GM12878 (cell line): Measurements from ENCODE around the gene MARCHF2. TPM values are rescaled to one million over a fixed set of nuclear protein-coding genes. Genes with fewer than 3 reads are reported as not detected.
"Not testable (repeated sequence)": the region's sequence is repeated elsewhere in the genome, so short reads cannot be mapped to it uniquely, and the experiment has no call there.

Source experiments
- ATAC-seq: fragments of 200-7000 bp; cut with Tn5 transposase; 3 replicates; pipeline ENCODE4 v1.9.1; 2020; ENCODE audit warnings: mild to moderate bottlenecking, moderate library complexity
- BruUV-seq: library from RNA; stranded (reverse); fragments of 400-500 nt; replicated peaks from 2 replicates; lab custom pipeline; 2021; lab: Mats Ljungman, UMichigan
- CTCF ChIA-PET: fragments of 300-600 bp; sonication (Branson Sonifier 250); formaldehyde crosslinking; extraction: SDS; loops from one replicate; lab custom pipeline; 2021; ENCODE audit warnings: inconsistent platforms; lab: Yijun Ruan, JAX
- POLR2A ChIA-PET: fragments of 350-600 bp; formaldehyde crosslinking; extraction: SDS; loops from one replicate; lab custom pipeline; 2021; ENCODE audit warnings: inconsistent platforms; lab: Charles Lee
- RAD21 ChIA-PET: fragments of 300-600 bp; sonication (Branson Sonifier 250); formaldehyde crosslinking; loops from one replicate; lab custom pipeline; 2023; ENCODE audit warnings: antibody characterized with exemption; ENCODE audit not compliant: unreplicated experiment; lab: Charles Lee
- SMC1A ChIA-PET: fragments of 300-600 bp; sonication (Branson Sonifier 250); formaldehyde crosslinking; loops from one replicate; lab custom pipeline; 2023; ENCODE audit not compliant: unreplicated experiment, uncharacterized antibody; lab: Charles Lee
- DNase-seq: peaks from one replicate; pipeline ENCODE4 v3.0.0-alpha.2; 2011; ENCODE audit warnings: low read depth, low spot score
- FAIRE-seq: peaks from 3 replicates; lab custom pipeline; 2011; peaks lifted over from hg19 to GRCh38; lab: Jason Lieb, UNC
- H2AFZ ChIP-seq: 2 replicates; pipeline ENCODE4 v1.6.0; 2011; ENCODE audit warnings: low read depth, low read length, control low read depth; ENCODE audit not compliant: control insufficient read depth
- H3K27ac ChIP-seq: 2 replicates; pipeline ENCODE4 v1.5.1; 2011; ENCODE audit warnings: control low read depth; ENCODE audit not compliant: control insufficient read depth, insufficient read depth
- H3K27me3 ChIP-seq, 2 experiments: replicated peaks in 1 of 2; 2 replicates each; pipeline versions ENCODE4 v1.6.0 to v1.6.1; 2011; ENCODE audit warnings: low read length in 1 of 2; ENCODE audit not compliant: control insufficient read depth in 2 of 2, insufficient read depth in 2 of 2
- H3K36me3 ChIP-seq, 2 experiments: 2 replicates each; pipeline ENCODE4 v1.5.1; 2011; ENCODE audit warnings: low read length in 1 of 2; ENCODE audit not compliant: control insufficient read depth in 2 of 2, insufficient read depth in 2 of 2
- H3K4me1 ChIP-seq: 2 replicates; pipeline ENCODE4 v1.6.1; 2011; ENCODE audit warnings: mild to moderate bottlenecking, low read length, moderate library complexity, mixed read lengths; ENCODE audit not compliant: control insufficient read depth, insufficient read depth
- H3K4me2 ChIP-seq: 2 replicates; pipeline ENCODE4 v1.6.0; 2011; ENCODE audit warnings: control low read depth; ENCODE audit not compliant: control insufficient read depth, insufficient read depth
- H3K4me3 ChIP-seq: fragments of 200-600 bp; sonication (generic); 2 replicates; pipeline ENCODE4 v1.5.1; 2016
- H3K79me2 ChIP-seq: 2 replicates; pipeline ENCODE4 v1.6.0; 2011; ENCODE audit warnings: low read length; ENCODE audit not compliant: control insufficient read depth, insufficient read depth
- H3K9ac ChIP-seq: 2 replicates; pipeline ENCODE4 v1.8.0; 2011; ENCODE audit warnings: low read length, control low read depth, mixed read lengths; ENCODE audit not compliant: control insufficient read depth, insufficient read depth
- H3K9me3 ChIP-seq: replicated peaks from 3 replicates; pipeline ENCODE4 v1.5.1; 2011; ENCODE audit warnings: mild to moderate bottlenecking, low read length; ENCODE audit not compliant: control insufficient read depth, insufficient read depth
- H4K20me1 ChIP-seq: 2 replicates; pipeline ENCODE4 v1.6.0; 2011; ENCODE audit not compliant: control insufficient read depth, insufficient read depth
- ESRRA ChIP-seq: IDR thresholded peaks from 2 replicates; pipeline ENCODE4 v1.6.1; 2012; ENCODE audit warnings: mild to moderate bottlenecking, low read length, improper control_type of control experiment
- POLR2AphosphoS5 ChIP-seq: IDR thresholded peaks from 2 replicates; pipeline ENCODE4 v1.6.1; 2011; ENCODE audit warnings: mild to moderate bottlenecking, low read length, inconsistent platforms
- WGBS: methylation state at CpG from one replicate; pipeline ENCODE4 v1.1.6; 2016; ENCODE audit warnings: low lambda C conversion rate; ENCODE audit not compliant: insufficient replicate concordance, insufficient coverage; ENCODE audit errors: missing lambda C conversion rate; 5-methylcytosine and 5-hydroxymethylcytosine counted together
- in situ Hi-C: fragments of 300-500 bp; cut with MboI; formaldehyde crosslinking; loops from 9 replicates; pipeline ENCODE4 v1.14.3; 2018; ENCODE audit warnings: mixed read lengths
- intact Hi-C: fragments of 100-400 bp; cut with micrococcal nuclease; formaldehyde crosslinking; loops from one replicate; pipeline ENCODE4 v1.14.2; 2022; ENCODE audit not compliant: unreplicated experiment
- polyA plus RNA-seq, 11 experiments: library from polyadenylated mRNA; depleted of rRNA in 4 of 11; unstranded in 6 of 11; stranded (reverse) in 5 of 11; fragments of >200 nt; fragmentation: Nextera tagmentation in 4 of 11; fragmentation: Illumina TruSeq in 1 of 11; extraction: Ambion mirVana in 4 of 11; extraction: Trizol in 1 of 11; gene quantifications; 1 replicate in 1 of 11; 2 replicates in 10 of 11; pipeline versions ENCODE4 v1.2.1 to v1.2.3, GENCODE V29; 2011 to 2016; ENCODE audit warnings: inconsistent platforms in 2 of 11, missing spikeins in 2 of 11, low read depth in 1 of 11
- total RNA-seq, 4 experiments: library from RNA; depleted of rRNA in 3 of 4; stranded (reverse); fragments of >200 nt in 3 of 4; fragmentation: Illumina TruSeq in 1 of 4; extraction: Trizol in 1 of 4; gene quantifications; 2 replicates each; pipeline versions ENCODE4 v1.2.1 to v1.2.3, GENCODE V29; 2013 to 2021

MARCHF2 gene
- total and polyA plus RNA-seq, 10 of the 15 experiments (the other 5 are each of a cell fraction or from before 2014, with no cell fraction given): 1.6 to 30.3 (median 10.8) TPM

GRCh38 chr19:8404391-8405151 lies 8.5 kb upstream of the MARCHF2 start:
- no peak for FAIRE-seq
- DNase-seq: no peak
- ATAC-seq: no peak
- Histone ChIP-seq H3K9ac (no peak overlapping the region), H3K36me3 (peaks cover 3 to 27% of the 10 kb centered on the region in 2 experiments; a peak in 2 of 4 replicates), H3K27me3 (no peaks in the 10 kb centered on the region), H2AFZ (no peak overlapping the region), H3K79me2 (no peaks in the 10 kb centered on the region; the same call in 1 of the 2 replicates), H3K9me3 (no peaks in the 10 kb centered on the region), H4K20me1 (no peaks in the 10 kb centered on the region), H3K4me1 (no peaks in the 10 kb centered on the region), H3K27ac (no peak overlapping the region), H3K4me3 (no peak overlapping the region), H3K4me2 (no peak overlapping the region)
- ChIA-PET CTCF (no interaction called here), SMC1A (interaction anchor here (0.8 to 1.1 kb wide), 2 partner anchors 9 to 48 kb away, joined by 3 read pairs; no protein-coding TSS in a partner anchor), POLR2A (no interaction called here), RAD21 (no interaction called here)
- in situ Hi-C loops: no loop called here
- BruUV-seq: no TSS peak
- intact Hi-C loops: no loop called here
- TF ChIP-seq POLR2AphosphoS5 (no peak), ESRRA (no peak)
- WGBS: 90% methylated on average over 17 of the region's 18 CpGs

- H3K9ac ChIP-seq, BruUV-seq, FAIRE-seq, H3K27ac ChIP-seq, H2AFZ ChIP-seq, H3K27me3 ChIP-seq, ATAC-seq, SMC1A ChIA-PET, DNase-seq, H3K79me2 ChIP-seq, in situ Hi-C loops, H3K9me3 ChIP-seq, H4K20me1 ChIP-seq, H3K4me2 ChIP-seq, H3K4me3 ChIP-seq, H3K4me1 ChIP-seq, RAD21 ChIA-PET, H3K36me3 ChIP-seq: not testable (repeated sequence)
- intact Hi-C loops: loop anchor here (5.0 kb wide), 1 partner anchor 167 kb away; the partner anchor contains the start of gene MYO1F
- ChIA-PET CTCF (interaction anchor here (1.2 to 5.8 kb wide), 3 partner anchors 8 to 169 kb away, joined by 3 to 73 read pairs (median 4); partner anchors contain the start of gene MYO1F), POLR2A (interaction anchor here (4.8 kb wide), 1 partner anchor 35 kb away, joined by 14 read pairs; the partner anchor contains the start of gene HNRNPM)
- 93% methylated on average over 13 of the region's 13 CpGs for WGBS
Measured at GRCh38 chr19:8410718-8411117, 2.4 kb upstream of the MARCHF2 start.
